Loucy (cell line): ENCODE results near the gene KRTAP10-12.

ENCODE experiments used
- H2AFZ ChIP-seq: fragments of 200-600 bp; sonication (generic); 2 replicates; pipeline ENCODE4 v1.6.0; 2016; ENCODE audit warnings: antibody characterized with exemption, mild to moderate bottlenecking, low read length, moderate library complexity
- H3F3A ChIP-seq: fragments of 200-600 bp; 2 replicates; pipeline ENCODE4 v1.6.0; 2016; ENCODE audit warnings: antibody characterized with exemption, low read depth, mild to moderate bottlenecking
- H3K27me3 ChIP-seq: fragments of 200-600 bp; sonication (generic); 2 replicates; pipeline ENCODE4 v1.6.1; 2014; ENCODE audit warnings: low read length, mild to moderate bottlenecking; ENCODE audit not compliant: insufficient read depth, poor library complexity, severe bottlenecking
- H3K36me3 ChIP-seq: fragments of 200-600 bp; sonication (generic); 2 replicates; pipeline ENCODE4 v1.6.1; 2016; ENCODE audit warnings: low read length; ENCODE audit not compliant: insufficient read depth
- H3K4me1 ChIP-seq: fragments of 200-600 bp; sonication (generic); 2 replicates; pipeline ENCODE4 v1.5.1; 2014; ENCODE audit warnings: low read length, mild to moderate bottlenecking; ENCODE audit not compliant: insufficient read depth, poor library complexity, severe bottlenecking
- H3K4me2 ChIP-seq: fragments of 200-600 bp; sonication (generic); 2 replicates; pipeline ENCODE4 v1.6.0; 2014; ENCODE audit warnings: antibody characterized with exemption, low read length, low read depth, mild to moderate bottlenecking; ENCODE audit not compliant: poor library complexity, severe bottlenecking
- H3K4me3 ChIP-seq: fragments of 200-600 bp; sonication (generic); 2 replicates; pipeline ENCODE4 v1.5.1; 2014; ENCODE audit warnings: low read length, mild to moderate bottlenecking, mixed read lengths; ENCODE audit not compliant: poor library complexity, severe bottlenecking
- H3K79me2 ChIP-seq: fragments of 200-600 bp; sonication (generic); 2 replicates; pipeline ENCODE4 v1.6.1; 2014; ENCODE audit warnings: low read length; ENCODE audit not compliant: insufficient read depth
- H3K9ac ChIP-seq: fragments of 200-600 bp; sonication (generic); 2 replicates; pipeline ENCODE4 v1.6.0; 2014; ENCODE audit warnings: mild to moderate bottlenecking, low read depth, low read length, moderate library complexity; ENCODE audit not compliant: poor library complexity, severe bottlenecking
- H3K9me2 ChIP-seq: fragments of 200-600 bp; sonication (generic); replicated peaks from 2 replicates; pipeline ENCODE4 v1.6.1; 2016; ENCODE audit warnings: low read depth, low read length, mixed read lengths
- H3K9me3 ChIP-seq: fragments of 200-600 bp; sonication (generic); 2 replicates; pipeline ENCODE4 v1.6.1; 2014; ENCODE audit warnings: mild to moderate bottlenecking, antibody characterized with exemption, low read length, low read depth; ENCODE audit not compliant: insufficient read depth
- H4K20me1 ChIP-seq: fragments of 200-600 bp; sonication (generic); 2 replicates; pipeline ENCODE4 v1.6.0; 2014; ENCODE audit warnings: antibody characterized with exemption, low read length, mild to moderate bottlenecking; ENCODE audit not compliant: insufficient read depth, poor library complexity, severe bottlenecking
- EZH2phosphoT487 ChIP-seq: fragments of 200-600 bp; IDR thresholded peaks from 2 replicates; pipeline ENCODE4 v1.6.1; 2018; ENCODE audit warnings: antibody characterized with exemption, mild to moderate bottlenecking, moderate library complexity, borderline replicate concordance
- TF ChIP-seq, protein P1 (sequence below): fragments of 200-600 bp; sonication (generic); conservative IDR thresholded peaks from 2 replicates; pipeline ENCODE4 v1.5.1; 2014; ENCODE audit warnings: mild to moderate bottlenecking, antibody characterized with exemption, low read length

Gene KRTAP10-12

DNA sequence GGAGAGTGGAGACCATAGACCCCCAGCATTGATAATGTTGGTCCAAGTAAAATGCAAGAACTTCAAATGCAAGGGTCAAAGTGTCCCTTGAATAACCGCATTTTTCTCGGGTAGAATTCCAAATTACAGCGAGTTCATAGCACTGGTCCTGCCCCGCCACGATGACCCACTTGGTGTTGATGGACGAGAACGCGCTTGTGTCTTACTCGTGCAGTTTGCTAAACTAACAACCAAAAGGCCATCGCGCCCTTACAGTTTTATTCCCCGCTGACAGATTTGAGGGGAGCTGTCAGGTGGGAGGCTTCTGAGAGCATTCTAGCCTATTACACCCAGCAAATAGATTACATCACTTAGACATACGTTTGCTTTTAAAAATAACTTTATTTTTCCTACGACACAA, 31.7 kb downstream of the KRTAP10-12 start:
- TF ChIP-seq, protein P1, sequence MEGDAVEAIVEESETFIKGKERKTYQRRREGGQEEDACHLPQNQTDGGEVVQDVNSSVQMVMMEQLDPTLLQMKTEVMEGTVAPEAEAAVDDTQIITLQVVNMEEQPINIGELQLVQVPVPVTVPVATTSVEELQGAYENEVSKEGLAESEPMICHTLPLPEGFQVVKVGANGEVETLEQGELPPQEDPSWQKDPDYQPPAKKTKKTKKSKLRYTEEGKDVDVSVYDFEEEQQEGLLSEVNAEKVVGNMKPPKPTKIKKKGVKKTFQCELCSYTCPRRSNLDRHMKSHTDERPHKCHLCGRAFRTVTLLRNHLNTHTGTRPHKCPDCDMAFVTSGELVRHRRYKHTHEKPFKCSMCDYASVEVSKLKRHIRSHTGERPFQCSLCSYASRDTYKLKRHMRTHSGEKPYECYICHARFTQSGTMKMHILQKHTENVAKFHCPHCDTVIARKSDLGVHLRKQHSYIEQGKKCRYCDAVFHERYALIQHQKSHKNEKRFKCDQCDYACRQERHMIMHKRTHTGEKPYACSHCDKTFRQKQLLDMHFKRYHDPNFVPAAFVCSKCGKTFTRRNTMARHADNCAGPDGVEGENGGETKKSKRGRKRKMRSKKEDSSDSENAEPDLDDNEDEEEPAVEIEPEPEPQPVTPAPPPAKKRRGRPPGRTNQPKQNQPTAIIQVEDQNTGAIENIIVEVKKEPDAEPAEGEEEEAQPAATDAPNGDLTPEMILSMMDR: no peak
- TF ChIP-seq EZH2phosphoT487: no peak
- Histone ChIP-seq H3K9me2 (no peaks in the 10 kb centered on the region), H3K36me3 (no peaks in the 10 kb centered on the region), H3K9ac (no peak overlapping the region), H3K9me3 (no peaks in the 10 kb centered on the region), H3K27me3 (no peaks in the 10 kb centered on the region), H4K20me1 (no peaks in the 10 kb centered on the region), H3K4me3 (no peak overlapping the region), H3K4me1 (no peaks in the 10 kb centered on the region), H3K79me2 (no peaks in the 10 kb centered on the region), H2AFZ (no peak overlapping the region), H3K4me2 (no peak overlapping the region), H3F3A (no peaks in the 10 kb centered on the region)

DNA sequence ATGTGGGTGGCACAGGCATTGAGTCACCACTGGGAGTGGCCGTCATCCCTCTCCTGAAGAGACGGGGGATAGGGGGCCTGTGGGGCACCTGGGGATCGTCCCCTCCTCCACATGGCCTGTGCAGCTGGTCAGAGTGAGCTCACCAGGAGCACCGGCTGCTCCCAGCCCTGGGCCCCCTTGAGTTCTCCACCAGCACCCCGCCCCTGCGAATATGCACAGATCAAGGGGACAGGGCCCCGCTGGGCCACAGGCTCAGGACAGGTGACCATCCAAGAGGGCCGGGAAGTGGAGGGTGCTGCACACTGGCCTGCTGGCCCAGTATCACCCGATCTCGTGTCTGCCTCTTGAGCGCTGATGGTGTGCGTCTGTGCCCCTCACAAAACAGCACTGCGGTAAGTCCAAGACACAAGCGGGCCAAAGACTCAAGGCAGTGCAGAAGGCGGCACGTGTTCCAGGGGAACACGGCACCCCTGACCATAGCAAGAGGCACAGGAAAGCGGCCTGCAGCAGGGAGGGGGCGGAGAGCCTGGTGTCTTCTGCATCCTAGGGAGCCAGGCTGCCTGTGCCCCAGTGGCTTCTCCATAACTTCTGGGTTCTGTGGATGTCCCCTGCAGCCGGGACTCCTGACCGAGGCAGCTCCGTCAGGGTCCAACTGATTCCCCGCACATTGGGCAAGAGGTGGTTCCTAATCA, 32.5 kb downstream of the KRTAP10-12 start:
- no peak overlapping the region for H3K9ac ChIP-seq
- no peaks in the 10 kb centered on the region for H3K27me3 ChIP-seq

DNA sequence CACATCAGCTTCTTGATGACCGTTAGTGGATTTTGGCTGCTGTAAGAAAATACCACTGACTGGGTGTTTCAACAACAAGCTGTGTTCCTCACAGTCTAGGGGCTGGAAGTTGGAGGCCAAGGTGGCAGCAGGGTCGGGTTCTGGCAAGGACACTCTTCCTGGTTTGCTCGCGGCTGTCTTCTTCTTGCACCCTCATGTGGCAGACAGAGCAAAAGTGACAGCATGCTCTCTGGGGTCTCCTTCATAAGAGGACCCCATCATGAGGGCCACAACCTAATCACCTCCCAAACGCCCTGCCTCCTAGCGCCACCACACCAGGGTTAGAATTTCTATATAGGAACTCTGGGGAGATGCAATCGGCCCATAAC, 33.0 kb downstream of the KRTAP10-12 start:
- Histone ChIP-seq H3F3A (no peaks in the 10 kb centered on the region), H3K27me3 (no peaks in the 10 kb centered on the region), H3K9me2 (no peaks in the 10 kb centered on the region), H4K20me1 (no peaks in the 10 kb centered on the region), H2AFZ (no peak overlapping the region), H3K79me2 (no peaks in the 10 kb centered on the region), H3K9ac (no peak overlapping the region), H3K4me2 (no peak overlapping the region), H3K4me3 (no peak overlapping the region), H3K36me3 (no peaks in the 10 kb centered on the region), H3K4me1 (no peaks in the 10 kb centered on the region), H3K9me3 (no peaks in the 10 kb centered on the region)
- TF ChIP-seq EZH2phosphoT487: no peak
- TF ChIP-seq, protein P1: no peak

More for the DNA sequence above, 32.5 kb downstream of the KRTAP10-12 start:
- Histone ChIP-seq H3K9me2 (no peaks in the 10 kb centered on the region), H2AFZ (no peak overlapping the region), H3K4me3 (no peak overlapping the region), H3K36me3 (no peaks in the 10 kb centered on the region), H3K4me2 (no peak overlapping the region), H3F3A (no peaks in the 10 kb centered on the region), H3K9me3 (no peaks in the 10 kb centered on the region), H3K4me1 (no peaks in the 10 kb centered on the region), H3K79me2 (no peaks in the 10 kb centered on the region), H4K20me1 (no peaks in the 10 kb centered on the region)
- TF ChIP-seq EZH2phosphoT487: no peak
- TF ChIP-seq, protein P1: no peak
